HG03064 (cell line): ENCODE results near the gene JAK1.
"Not testable (repeated sequence)": the region's sequence is repeated elsewhere in the genome, so short reads cannot be mapped to it uniquely, and the experiment has no call there.

Source experiments
- ATAC-seq: cut with Tn5 transposase; IDR thresholded peaks from one replicate; pipeline ENCODE4 v1.9.1; 2021; ENCODE audit warnings: low read depth; ENCODE audit not compliant: unreplicated experiment

JAK1 gene

DNA sequence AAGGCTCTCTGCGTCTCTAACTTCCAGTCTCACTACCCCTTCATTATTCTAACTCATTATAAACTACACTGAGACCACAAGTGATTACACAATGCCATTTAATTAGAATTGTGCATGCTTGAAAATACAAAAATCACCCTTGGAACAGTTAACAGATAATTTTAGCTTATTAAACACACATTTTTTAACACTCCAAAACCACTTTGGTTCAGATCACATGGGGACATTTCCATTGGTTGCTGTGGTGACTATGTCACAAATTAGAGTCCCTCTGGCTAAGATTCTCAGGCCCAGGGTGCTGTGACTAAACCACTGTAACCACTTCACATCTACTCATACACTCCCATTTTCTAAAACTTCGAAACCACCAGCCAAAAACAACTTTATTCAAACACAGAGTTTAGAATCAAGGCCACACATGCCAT lies 43.0 kb downstream of the JAK1 start:
- ATAC-seq: no peak

DNA sequence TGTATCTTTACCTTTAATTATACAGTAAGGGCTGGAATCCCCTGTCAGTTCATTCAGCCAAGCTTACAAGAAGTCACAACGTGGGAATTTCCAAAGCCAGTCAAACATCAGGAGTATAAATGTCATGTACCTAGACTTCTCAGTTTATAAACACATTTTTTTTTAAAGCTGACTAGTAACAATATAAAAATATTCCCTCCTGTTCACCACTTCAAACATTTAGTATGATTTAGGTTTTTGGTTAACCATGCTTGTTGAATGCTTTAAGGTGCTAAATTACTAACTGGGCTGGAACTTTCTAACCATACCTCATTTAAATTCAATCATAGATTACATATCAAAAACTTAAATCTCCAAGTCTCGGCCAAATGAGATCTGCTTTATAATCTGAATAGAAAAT lies 44.0 kb downstream of the JAK1 start:
- ATAC-seq: no peak

DNA sequence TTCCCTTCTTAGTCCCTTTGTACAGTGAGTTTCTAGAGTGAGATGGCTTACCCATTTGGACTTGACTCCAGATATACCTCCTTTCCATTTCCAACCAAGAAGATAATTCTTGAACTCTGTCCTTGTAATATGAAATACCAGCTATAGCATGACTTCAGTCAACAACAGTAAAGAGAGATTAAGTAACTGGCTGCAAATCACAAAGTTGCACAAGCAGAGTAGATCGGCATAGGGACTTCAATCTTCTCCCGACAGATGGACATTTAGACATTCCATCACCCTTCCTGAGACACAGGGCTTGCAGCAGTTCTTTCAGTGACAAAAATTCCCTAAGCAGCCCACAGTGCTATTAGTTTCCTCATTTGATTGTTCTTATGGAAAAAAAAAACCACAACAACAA lies 44.6 kb downstream of the JAK1 start:
- no peak for ATAC-seq

DNA sequence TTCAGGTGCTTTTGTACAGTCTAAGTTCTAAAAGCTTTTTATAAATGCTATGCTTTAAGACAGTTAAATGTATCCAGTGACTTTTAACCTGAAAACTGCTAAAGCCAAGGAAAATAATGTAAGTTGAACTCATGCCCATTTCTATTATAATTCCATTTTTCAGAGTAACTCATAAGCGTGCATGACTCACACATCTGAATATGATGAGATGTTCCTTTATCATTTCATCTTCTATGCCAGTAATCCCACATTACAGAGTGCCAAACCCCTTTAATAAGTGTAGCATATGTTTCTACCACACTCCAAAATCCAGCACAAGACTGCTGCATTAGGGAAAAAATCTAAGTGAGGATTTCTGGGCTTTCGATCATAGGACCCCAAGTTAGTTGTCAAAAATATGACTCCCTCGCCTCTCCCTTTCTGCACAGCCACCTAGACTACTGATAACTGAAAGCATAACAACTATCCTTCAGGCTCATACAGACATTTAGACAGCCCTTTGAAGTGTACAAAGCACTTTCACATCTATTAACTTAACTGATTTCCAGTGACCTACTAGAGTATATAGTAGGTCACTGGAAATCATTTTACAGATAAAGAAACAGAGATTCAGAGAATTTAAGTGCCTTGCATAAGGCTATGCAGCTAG lies 45.3 kb downstream of the JAK1 start:
- ATAC-seq: no peak

DNA sequence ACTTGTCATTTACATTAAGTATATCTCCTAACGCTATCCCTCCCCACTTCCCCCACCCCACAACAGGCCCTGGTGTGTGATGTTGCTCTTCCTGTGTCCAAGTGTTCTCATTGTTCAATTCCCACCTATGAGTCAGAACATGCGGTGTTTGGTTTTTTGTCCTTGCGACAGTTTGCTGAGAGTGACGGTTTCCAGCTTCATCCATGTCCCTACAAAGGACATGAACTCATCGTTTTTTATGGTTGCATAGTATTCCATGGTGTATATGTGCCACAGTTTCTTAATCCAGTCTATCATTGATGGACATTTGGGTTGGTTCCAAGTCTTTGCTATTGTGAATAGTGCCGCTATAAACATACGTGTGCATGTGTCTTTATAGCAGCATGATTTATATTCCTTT lies 47.2 kb downstream of the JAK1 start:
- not testable (repeated sequence) for ATAC-seq

DNA sequence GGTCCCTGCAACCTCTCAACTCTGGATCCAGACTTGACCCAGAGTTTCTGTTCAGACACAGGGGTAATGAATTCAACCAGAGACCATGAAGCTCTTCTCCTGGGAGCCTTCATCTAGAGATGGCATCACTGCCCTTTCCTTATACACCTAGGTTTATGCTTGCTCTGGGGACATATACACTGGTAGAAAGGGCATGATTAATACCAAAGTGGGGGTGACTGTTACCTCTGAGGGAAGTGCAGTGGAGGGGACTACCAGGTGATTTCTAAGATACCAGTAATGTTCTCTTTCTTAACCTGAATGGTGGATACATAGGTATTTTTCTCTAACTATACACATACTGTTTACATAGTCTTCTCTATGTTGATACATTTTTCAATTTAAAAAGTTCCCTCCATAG lies 48.4 kb downstream of the JAK1 start:
- no peak for ATAC-seq

DNA sequence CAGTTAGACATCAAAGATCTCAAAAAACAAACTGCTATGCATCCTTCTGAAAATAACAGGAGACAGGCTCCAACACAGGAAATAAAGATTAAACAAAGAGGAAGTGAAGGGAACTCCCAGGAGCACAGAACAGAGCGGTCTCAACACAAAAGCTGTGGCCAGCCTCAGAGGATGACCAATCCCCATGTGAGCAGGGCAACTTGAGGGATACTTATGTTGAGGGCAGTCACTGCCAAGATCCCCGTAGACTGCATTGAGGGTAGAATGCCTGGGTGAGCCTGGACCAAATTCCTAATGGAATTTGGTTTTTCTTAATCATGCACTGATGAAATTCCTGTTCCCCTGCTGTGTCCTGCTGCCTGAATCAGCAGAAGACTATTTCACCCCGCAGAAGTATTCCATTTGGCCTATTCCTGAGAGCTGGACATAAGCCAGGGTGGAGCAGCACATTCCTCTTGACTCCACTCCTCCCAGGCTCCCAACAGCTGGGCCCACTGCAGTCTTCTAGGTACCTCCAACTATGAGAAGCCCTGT lies 49.0 kb downstream of the JAK1 start:
- no peak for ATAC-seq

DNA sequence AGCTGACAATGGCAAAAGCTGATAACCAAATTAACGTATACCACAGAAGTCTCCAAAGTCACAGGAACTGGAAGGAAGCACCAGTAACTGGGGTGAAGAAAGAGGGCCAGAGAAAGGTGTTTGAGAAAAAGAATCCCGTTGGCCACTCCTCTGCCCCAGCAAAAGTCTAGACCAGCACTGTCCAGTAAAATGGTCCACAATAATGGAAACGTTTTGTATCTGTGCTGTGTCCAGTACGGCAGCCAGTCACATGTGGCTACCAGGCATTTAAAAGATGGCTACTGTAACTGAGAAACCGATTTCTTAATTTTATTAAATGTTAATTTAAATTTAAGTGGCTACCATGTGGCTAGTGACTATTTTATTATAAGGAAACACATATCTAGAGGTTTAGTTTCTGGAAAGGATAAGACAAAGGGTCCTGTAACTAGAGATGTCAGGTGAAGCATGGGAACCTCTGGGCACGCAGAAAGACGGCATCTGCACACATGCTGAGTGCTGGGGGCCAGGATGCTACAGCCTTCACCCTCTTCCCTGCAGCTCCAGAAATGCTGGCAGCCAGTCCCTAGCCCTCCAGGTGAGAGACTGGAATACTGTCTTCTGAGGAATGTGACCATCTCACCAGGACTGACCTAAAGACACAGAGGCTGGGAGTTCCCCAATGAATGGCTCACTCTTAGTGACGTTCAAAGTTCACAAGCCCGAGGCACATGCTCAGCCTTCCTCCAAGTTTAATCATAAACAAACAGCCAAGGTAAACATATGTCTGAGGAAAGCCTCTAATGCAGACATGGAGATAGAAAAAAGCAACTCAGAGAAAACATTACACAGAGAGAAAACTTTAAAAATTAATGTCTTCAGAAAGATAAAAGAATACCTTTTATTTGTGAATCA lies 50.7 kb downstream of the JAK1 start:
- no peak for ATAC-seq

DNA sequence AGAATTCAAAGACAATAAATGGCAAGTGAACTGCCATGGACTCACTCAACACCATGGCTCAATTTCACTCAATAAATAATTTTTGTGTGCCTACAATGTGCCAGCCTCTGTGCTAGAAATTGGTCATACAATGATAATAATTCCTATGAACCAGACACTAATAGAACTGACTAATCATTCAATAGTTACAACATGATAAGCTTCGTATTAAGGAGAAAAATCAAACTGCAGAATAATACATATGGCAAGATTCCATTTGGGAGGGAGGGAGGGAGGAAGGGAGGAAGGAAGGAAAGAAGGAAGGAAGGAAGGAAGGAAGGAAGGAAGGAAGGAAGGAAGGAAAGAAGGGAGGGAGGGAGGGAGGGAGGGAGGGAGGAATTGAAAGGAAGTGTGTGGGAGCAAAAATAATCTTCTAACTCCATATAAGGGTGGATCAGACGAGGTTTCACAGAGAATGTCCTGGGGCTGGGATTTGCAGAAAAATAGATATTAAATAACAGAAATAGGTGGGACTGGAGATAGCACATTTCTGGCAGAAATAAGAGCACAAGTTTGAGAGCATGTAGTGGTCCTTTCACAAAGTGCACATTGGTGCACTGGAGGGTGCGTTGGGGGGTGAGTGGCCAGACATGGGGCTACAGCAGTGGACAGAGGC lies 52.9 kb downstream of the JAK1 start:
- ATAC-seq: no peak

DNA sequence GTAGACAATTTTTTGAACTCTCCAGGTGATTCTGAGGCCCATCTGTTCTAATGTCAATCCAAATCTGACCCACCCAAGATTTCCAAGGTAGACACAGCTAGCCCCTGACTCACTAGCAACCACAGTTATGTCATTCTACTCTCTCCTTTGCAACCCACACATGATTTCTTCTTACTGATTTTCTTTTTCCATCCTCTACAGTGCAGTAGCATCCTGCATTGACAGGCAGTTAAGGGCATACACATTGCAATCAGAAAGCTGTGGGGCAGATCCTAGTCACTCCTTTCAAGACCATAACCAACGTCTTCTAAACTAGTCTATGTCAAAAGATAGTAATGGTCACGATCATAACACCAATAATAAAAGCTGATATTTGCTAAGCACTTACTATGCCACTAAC lies 54.2 kb downstream of the JAK1 start:
- no peak for ATAC-seq

DNA sequence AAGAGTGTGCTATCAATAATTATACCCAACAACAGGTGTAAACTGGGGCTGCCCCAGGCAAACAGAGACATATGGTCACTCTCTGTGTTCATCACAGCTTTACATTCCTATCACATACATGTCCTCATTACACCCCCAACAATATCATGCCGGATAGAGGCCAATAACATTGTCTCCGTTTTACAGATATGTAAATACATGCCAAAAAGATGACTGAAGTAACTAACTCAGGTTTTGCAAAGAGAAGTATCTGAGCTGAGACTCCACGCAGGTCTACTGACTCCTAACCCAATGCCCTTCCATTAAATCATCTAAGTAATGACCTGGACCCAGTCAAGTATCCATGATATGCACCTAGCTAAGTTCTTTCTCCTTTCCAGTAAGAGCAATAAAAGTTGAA lies 55.0 kb downstream of the JAK1 start:
- no peak for ATAC-seq

DNA sequence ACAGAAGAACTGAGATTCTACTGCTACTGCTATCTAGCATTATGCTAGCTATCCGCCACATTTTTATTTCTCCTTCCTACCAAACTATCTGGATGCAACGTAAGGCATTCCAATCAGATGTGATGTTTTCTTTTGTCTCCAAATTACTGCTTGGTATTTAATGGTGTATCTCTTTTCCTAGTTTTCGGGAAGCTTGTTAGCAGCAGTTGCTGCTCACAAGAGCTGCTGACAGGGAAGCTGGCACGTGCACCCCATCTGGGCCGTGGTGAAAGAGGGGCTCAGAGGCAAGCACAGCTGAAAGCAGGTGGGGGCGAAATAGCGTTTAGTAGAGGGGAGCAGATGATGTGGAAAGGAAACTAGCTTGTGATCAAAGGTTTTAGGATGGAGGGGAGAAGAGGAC lies 57.3 kb downstream of the JAK1 start:
- ATAC-seq: no peak

DNA sequence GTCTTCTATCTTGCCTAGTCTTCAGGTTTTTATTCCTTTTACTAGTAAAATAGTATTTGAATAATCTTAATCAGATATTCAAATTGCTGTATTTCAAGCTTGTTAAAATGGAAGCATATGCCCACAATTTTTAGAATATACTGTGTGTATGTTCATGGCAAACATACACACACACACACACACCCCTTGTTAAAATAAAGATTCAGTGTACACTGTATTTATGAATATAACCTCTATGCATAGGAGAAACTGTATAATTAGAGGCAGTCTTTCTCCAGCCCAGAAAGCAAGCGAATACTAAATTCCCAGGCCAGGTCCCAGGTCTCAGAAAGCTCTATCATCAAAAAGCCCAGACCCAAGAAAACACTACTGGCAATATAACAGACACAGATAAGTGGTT lies 57.8 kb downstream of the JAK1 start:
- no peak for ATAC-seq

DNA sequence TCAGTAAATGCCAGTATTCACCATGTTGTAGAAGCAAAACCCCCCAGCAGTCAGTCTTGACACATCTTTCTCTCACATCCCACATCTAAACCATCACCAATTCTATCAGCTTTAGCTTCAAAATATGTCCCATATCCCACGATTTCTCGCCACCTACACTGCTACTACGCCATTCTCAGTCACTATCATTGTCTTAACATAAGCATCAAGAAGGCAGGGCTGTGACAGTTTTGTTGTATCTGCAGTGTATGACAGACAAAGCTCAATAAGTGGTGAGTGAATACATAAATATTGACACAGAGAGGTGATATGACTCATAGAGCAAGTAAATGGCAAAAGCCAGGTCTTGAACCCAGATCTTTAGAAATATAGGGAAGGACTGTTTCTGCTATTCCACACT lies 59.9 kb downstream of the JAK1 start:
- no peak for ATAC-seq

DNA sequence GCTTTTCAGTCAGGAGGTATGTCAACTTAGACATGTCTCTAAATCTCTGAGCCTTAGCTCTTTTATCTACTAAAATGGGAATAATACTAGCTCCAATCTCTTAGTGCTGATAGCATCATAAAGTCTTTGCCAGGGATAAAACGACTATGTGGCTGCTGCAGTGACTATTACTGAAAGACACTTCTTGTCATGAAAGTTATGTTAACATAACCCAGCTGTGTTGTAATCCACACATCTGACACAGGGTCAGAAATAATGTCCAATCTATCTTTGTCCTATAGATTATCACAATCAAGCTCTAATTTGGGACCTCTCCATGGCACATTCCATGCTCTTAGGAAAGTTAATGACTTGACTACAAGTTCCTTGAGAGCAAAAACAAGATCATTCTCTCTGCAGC lies 62.8 kb downstream of the JAK1 start:
- ATAC-seq: no peak

DNA sequence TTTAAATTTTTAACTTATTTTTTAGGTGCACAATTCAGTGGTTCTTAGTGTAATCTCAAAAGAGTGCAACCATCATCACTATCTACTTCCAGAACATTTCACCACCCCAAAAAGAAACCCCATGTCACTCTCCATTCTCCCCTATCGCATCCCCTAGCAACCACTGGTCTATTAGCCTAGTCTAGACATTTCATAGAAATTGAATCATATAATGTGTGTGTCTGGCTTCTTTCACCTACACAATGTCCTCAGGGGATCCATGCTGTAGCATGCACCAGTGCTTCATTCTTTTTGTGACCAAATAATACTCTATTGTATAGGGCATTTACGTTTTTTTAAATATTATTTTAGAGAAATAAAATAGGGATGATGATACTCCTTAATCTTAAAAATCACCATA lies 64.7 kb downstream of the JAK1 start:
- no peak for ATAC-seq

DNA sequence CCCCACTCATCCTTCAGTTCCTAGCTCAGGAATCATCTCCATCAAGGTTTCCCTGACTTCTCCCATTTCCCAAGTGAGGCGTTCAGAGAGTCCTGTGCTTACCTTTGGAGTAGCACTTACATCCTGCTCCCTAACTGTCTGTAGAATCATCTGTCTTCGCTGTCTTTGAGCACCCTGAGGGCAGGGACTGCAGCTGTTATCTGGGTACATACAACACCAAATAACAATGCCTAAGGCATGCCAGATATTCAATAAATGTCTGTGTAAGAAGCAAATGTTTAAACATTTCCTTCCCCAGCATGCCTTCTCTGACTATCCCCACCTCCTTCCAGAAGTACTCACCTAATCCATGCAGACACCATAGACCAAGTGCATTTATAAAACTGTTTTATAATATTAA lies 65.4 kb downstream of the JAK1 start:
- no peak for ATAC-seq

DNA sequence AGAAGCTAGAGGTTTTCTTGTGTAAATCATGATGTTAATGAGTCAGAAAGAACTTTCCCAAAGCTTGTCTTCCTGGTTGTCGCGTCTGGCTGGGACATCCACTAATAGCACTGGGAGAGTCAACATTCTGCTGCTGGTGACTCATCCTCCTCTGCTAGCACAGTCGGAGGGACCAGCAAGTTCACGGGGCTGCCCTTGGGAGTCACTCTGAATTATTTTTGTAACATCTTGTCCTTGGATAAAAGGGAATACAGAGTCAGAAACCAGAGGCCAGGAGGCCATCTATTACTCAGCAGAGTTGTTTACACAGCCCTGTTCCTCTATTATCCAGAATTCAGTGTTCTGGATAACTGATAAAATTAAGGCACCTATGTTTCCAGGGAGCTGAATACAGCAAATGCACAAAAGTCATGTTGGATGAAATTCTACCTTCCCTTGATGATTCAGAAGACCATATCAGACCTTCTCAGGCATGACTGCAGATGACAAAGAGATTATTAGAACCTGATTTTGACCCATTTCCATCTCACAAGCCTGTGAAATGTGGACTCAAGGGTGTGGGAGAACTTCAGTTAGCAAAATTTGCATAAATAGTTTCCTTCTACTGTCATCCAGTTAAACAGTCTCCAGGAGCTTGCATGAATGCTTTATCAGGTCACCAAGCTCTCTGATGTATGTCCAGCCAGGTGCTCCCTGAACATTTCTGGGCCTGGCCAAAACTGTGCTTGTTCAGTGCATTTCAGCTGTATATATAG lies 68.1 kb downstream of the JAK1 start:
- ATAC-seq: peak; percentile 58

DNA sequence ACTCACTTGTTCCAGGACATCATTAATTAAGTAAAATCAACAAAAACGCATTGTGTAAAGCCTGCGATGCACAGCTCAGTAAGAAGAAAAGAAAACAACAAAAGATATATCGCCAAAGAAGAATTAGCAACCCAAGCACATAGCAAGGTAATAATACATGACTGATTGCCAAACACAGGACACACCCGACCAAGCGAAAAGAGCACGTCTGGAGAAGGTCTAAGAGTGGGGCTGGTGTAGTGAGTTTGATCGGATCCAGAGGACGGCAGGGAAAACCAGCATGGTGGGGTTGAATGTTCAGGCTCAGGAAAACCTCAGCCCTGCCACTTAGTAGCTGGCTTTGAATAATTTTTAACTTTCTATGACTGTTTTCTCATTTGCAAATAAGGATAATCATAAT lies 69.8 kb downstream of the JAK1 start:
- ATAC-seq: no peak

DNA sequence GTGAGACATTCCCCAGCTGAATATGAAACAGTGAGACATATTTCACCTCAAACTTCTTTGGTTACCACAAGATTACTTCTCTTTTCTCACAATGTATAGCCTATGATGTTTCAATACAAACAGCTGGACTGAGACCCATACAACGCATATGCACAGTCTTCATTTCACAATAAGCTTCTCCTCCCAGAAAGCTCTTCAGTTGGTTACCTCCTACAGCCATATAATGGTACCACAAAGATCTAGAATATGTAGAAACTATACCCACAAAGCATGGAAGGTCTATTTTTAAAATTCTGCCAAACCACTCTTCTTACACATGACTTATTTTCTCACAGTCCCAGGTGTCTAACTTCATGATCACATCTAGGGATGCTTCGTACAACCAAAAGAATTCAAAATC lies 70.8 kb downstream of the JAK1 start:
- ATAC-seq: peak; percentile 87
